GM12891 (cell line): ENCODE results near the gene MFF.

ENCODE experiments used
- PAX5 ChIP-seq: IDR thresholded peaks from 2 replicates; pipeline ENCODE4 v1.6.1; 2011; ENCODE audit warnings: low read length, moderate library complexity, mild to moderate bottlenecking; ENCODE audit not compliant: insufficient read depth, severe bottlenecking
- POLR2A ChIP-seq: IDR thresholded peaks from 2 replicates; pipeline ENCODE4 v1.6.1; 2011; ENCODE audit warnings: low read depth, low read length, control low read depth
- POLR2AphosphoS5 ChIP-seq: IDR thresholded peaks from 2 replicates; pipeline ENCODE4 v1.6.1; 2011; ENCODE audit warnings: low read depth, low read length, control low read depth
- POU2F2 ChIP-seq: IDR thresholded peaks from 2 replicates; pipeline ENCODE4 v1.6.1; 2011; ENCODE audit warnings: low read depth, mild to moderate bottlenecking, control low read depth, low read length, moderate library complexity
- SPI1 ChIP-seq: IDR thresholded peaks from 2 replicates; pipeline ENCODE4 v1.6.1; 2011; ENCODE audit warnings: low read depth, low read length, control low read depth
- TAF1 ChIP-seq: IDR thresholded peaks from 2 replicates; pipeline ENCODE4 v1.6.1; 2011; ENCODE audit warnings: low read depth, low read length, control low read depth

DNA sequence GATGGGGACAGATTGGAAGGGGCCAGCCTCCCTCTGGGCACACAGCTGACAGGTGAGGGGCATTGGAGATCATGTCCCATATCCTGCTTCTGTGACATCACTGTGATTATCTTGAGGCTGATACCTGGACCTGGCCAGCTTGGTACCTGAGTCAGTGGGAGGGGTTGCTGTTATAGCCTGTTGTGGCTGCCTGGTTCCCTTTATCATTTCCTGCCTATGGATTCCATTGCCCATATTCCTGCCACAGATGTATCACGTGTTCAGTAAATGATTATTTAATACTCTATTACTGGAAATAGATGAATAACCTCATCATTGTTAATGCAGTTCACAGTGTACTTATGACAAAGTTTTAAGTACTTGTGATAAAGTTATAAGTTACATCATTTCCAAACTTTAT lies 70.5 kb downstream of the MFF start:
- TF ChIP-seq POLR2A (no peak), TAF1 (no peak), POLR2AphosphoS5 (no peak), POU2F2 (no peak), SPI1 (no peak), PAX5 (no peak)
